NCI-H1092 treated with DMSO at 0.1 percent for 48 hours (cell line): Measurements from ENCODE around the gene ZBED6.

ENCODE experiments used
- DNase-seq: peaks from one replicate; lab custom pipeline; 2025; lab: John Stamatoyannopoulos, UW

The ZBED6 gene

DNA sequence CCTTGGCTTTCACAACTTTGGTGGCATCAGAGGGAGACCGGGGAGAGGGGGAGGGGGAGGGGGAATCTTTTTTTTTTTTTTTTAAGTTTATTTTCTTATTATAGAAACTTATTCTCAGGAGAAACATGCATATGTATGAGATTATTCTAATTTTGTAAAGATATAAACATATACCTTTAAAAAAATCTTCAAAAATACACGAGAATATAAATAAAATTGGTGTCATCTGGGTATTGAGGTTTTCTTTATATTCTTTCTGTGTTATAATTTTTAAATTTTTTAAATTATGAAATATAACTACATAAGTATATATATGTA lies 47.1 kb downstream of the ZBED6 start:
- DNase-seq, result no peak

GRCh38 chr1:203843435-203843834 lies 48.0 kb downstream of the ZBED6 start:
- no peak for DNase-seq
